Pancreas (tissue), 10 donors: ENCODE measurements around the gene PACS1. TPM values are rescaled to one million over a fixed set of nuclear protein-coding genes. Genes with fewer than 3 reads are reported as not detected.
A peak's percentile ranks its signal among the peaks of the same experiment; 100 is the strongest.

Experiments used
- ATAC-seq, 4 donors: fragments of 200-7000 bp; cut with Tn5 transposase; one replicate each; pipeline versions ENCODE4 v1.8.0 to v1.9.1; 2020; ENCODE audit warnings: mild to moderate bottlenecking in 4 of 4, moderate library complexity in 4 of 4
- DNase-seq, 6 donors: peaks; one replicate each; pipeline ENCODE4 v3.0.0-alpha.2; 2020
- FAIRE-seq: peaks from 2 replicates; lab custom pipeline; 2012; peaks lifted over from hg19 to GRCh38; lab: Jason Lieb, UNC
- H3K27ac ChIP-seq, 4 donors: fragments of 200-600 bp; sonication (generic); 1 replicate in 3 of 4; 2 replicates in 1 of 4; pipeline versions ENCODE4 v1.5.0 to v1.8.0; 2020
- H3K27me3 ChIP-seq, 4 donors: fragments of 200-600 bp; one replicate each; pipeline ENCODE4 v1.8.0; 2021
- H3K36me3 ChIP-seq, 3 donors: fragments of 200-600 bp; sonication (generic) in 1 of 3; one replicate each; pipeline versions ENCODE4 v1.5.0 to v1.8.0; 2020 to 2021
- H3K4me1 ChIP-seq, 3 donors: fragments of 200-600 bp; one replicate each; pipeline ENCODE4 v1.8.0; 2021
- H3K4me3 ChIP-seq, 4 donors: fragments of 200-600 bp; sonication (generic) in 2 of 4; one replicate each; pipeline versions ENCODE4 v1.5.0 to v1.8.0; 2020 to 2021
- H3K9me3 ChIP-seq, 4 donors: fragments of 200-600 bp; one replicate each; pipeline ENCODE4 v1.8.0; 2021
- CTCF ChIP-seq, 4 donors: fragments of 200-600 bp; sonication (generic) in 3 of 4; IDR thresholded peaks; one replicate each; pipeline versions ENCODE4 v1.5.0 to v1.8.0; 2021; ENCODE audit warnings: antibody characterized with exemption in 4 of 4
- WGBS, 2 donors: extraction: QIAGEN DNeasy Blood & Tissue Kit; methylation state at CpG; one replicate each; pipeline ENCODE4 v1.1.7; 2013; 5-methylcytosine and 5-hydroxymethylcytosine counted together
- intact Hi-C, 3 donors: fragments of 100-400 bp; cut with DNase I; formaldehyde crosslinking; loops; one replicate each; pipeline versions ENCODE4 v1.11.1 to v1.14.2; 2022
- polyA plus RNA-seq, 2 donors: library from polyadenylated mRNA; stranded (reverse); fragments of 200-250 nt; gene quantifications; one replicate each; pipeline ENCODE4 v1.2.3, GENCODE V29; 2013
- total RNA-seq, 6 donors: library from RNA; stranded (reverse); fragmentation: NEBNext Ultra II Directional in 4 of 6; extraction: Animal tissue kit (Norgen Biotek cat#: 25700) in 4 of 6; gene quantifications; one replicate each; pipeline versions ENCODE4 v1.2.1 to v1.2.4, GENCODE V29; 2021 to 2023
- donor health status: healthy with polysubstance abuse.
- donor health status: DM: no; HTN: no; CAD: no; lungs with moderate emphysema.
- donor health status: DM: no; HTN: no; CAD: no.
- donor health status: control.
- donor health status: control.
- donor health status: Bipolar disorder and iron deficiency.
- donor health status: DM: yes; HTN: yes; CAD: no.
- donor health status: DM: no; HTN: no; CAD: no.
- donor health status: DM: no; HTN: no; CAD: no.
- donor health status: DM: yes; HTN: yes; CAD: no.

PACS1 gene
- total and polyA plus RNA-seq, 8 donors: 16.9 to 61.0 (median 27.3) TPM

DNA sequence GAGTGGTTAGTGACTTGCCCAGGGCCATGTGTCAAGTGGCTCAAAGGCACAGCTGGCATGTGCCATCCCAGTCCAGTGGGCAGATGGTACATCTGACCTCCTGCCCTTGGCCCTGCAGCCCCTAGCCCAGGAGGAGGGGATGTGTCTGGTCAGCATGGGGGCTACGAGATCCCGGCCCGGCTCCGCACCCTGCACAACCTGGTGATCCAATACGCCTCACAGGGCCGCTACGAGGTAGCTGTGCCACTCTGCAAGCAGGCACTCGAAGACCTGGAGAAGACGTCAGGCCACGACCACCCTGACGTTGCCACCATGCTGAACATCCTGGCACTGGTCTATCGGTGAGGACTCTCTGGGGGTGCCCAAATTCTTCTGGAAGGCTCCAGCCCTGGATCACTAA is 192.6 kb downstream of the PACS1 start:
- H3K36me3 ChIP-seq: no peaks in the 10 kb centered on the region
- 95 to 98% methylated on average over 12 of the region's 12 CpGs for WGBS, 2 donors

DNA sequence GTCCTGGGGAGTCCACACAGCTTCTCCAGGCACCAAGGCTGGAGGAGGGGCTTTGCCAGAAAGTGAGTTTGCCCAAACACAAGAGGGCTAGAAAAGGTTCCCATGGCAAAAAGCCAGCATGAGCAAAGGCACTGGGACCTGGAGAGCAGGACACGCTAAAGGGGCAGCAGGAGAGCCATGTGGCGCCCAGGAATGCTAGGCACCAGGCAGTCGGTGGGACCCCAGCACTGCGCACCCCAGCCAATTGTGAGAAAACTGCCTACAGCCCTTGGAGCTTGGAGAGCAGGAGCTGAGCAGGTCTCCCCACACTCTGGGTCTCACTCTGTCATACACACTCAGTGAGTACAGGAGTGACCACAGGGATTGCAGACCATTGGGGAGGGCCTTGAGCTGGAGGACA is 193.2 kb downstream of the PACS1 start:
- no peak for TF ChIP-seq CTCF (IDR thresholded peaks at IDR 0.05)
- no peak overlapping the region for H3K4me3 ChIP-seq
- peaks cover 0 to 6% (median 0%) of the 10 kb centered on the region in 3 donors for H3K4me1 ChIP-seq
- no peak overlapping the region for H3K27ac ChIP-seq
- DNase-seq: no peak
- intact Hi-C loops: no loop called here
- no peak for ATAC-seq
- no peaks in the 10 kb centered on the region for H3K27me3 ChIP-seq
- WGBS, 2 donors: 94 to 98% methylated on average over 4 of the region's 4 CpGs
- H3K36me3 ChIP-seq: no peaks in the 10 kb centered on the region
- no peak for FAIRE-seq
- H3K9me3 ChIP-seq: no peaks in the 10 kb centered on the region

More for the DNA sequence above, 192.6 kb downstream of the PACS1 start:
- Histone ChIP-seq H3K27me3 (no peaks in the 10 kb centered on the region), H3K4me1 (peaks cover 0 to 6% (median 0%) of the 10 kb centered on the region in 3 donors), H3K9me3 (no peaks in the 10 kb centered on the region), H3K4me3 (no peak overlapping the region), H3K27ac (no peak overlapping the region)
- intact Hi-C loops: no loop called here
- ATAC-seq (no peak), DNase-seq (peak in 1 of 6 donors; percentile 62), FAIRE-seq (no peak)
- no peak for TF ChIP-seq CTCF (IDR thresholded peaks at IDR 0.05)

GRCh38 chr11:66263785-66264184 is 193.7 kb downstream of the PACS1 start:
- intact Hi-C loops: no loop called here
- WGBS, 2 donors: 94% methylated on average over 10 of the region's 10 CpGs
- Histone ChIP-seq H3K4me3 (no peak overlapping the region), H3K4me1 (peaks cover 0 to 2% (median 0%) of the 10 kb centered on the region in 3 donors), H3K36me3 (no peaks in the 10 kb centered on the region), H3K27ac (no peak overlapping the region), H3K9me3 (no peaks in the 10 kb centered on the region), H3K27me3 (no peaks in the 10 kb centered on the region)
- TF ChIP-seq CTCF (IDR thresholded peaks at IDR 0.05): no peak
- FAIRE-seq (no peak), DNase-seq (peak in 2 of 6 donors; percentile 23 to 64), ATAC-seq (no peak)

DNA sequence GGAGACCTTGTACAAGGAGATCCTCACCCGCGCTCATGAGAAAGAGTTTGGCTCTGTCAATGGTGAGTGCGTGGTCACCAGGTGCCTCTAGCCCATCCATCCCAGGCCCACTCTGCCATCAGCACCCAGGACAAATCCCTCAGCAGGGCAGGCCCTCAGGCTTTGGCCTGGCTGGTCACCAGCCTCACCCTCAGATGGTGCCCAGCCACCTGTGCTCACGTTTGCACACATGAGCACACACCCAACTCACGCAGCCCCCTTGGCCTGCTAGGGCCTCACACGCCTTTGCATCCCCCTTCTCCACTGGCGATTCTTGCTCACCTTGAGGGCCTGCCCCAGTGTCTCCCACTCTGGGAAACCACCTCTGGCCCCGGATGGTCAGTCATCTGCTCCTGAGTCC is 194.3 kb downstream of the PACS1 start:
- H3K36me3 ChIP-seq: no peaks in the 10 kb centered on the region
- H3K4me1 ChIP-seq: no peaks in the 10 kb centered on the region
- H3K9me3 ChIP-seq: no peaks in the 10 kb centered on the region
- no peak overlapping the region for H3K4me3 ChIP-seq
- ATAC-seq: no peak
- DNase-seq: peak in 3 of 6 donors; percentile 14 to 63 (median 29)
- H3K27me3 ChIP-seq: no peaks in the 10 kb centered on the region
- TF ChIP-seq CTCF (IDR thresholded peaks at IDR 0.05): no peak
- FAIRE-seq: no peak
- WGBS, 2 donors: 91% methylated on average over 8 of the region's 8 CpGs
- intact Hi-C loops: no loop called here
- H3K27ac ChIP-seq: no peak overlapping the region

DNA sequence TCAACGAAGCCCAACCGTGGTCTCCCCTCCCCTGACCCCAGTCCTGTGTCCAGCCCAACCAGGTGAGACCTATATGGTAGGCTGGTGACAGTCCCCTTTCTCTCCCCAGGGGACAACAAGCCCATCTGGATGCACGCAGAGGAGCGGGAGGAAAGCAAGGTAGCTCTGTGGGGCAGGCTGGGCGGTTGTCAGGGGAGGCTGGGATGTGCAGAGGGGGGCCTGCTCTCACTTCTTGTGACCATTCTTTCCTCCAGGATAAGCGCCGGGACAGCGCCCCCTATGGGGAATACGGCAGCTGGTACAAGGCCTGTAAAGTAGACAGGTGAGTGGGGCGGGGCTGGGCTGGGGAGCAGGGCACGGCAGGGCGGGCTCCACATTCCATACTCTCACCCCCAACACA is 194.8 kb downstream of the PACS1 start:
- no peak for FAIRE-seq
- peak in 5 of 6 donors; percentile 20 to 67 (median 58) for DNase-seq

More for the DNA sequence above, 194.8 kb downstream of the PACS1 start:
- no peak for ATAC-seq
- no peaks in the 10 kb centered on the region for H3K4me1 ChIP-seq
- H3K4me3 ChIP-seq: no peak overlapping the region
- no peaks in the 10 kb centered on the region for H3K9me3 ChIP-seq
- no peak overlapping the region for H3K27ac ChIP-seq
- H3K27me3 ChIP-seq: no peaks in the 10 kb centered on the region
- WGBS, 2 donors: 65 to 73% methylated on average over 12 of the region's 12 CpGs
- peak in 1 of 4 donors; percentile 8 for TF ChIP-seq CTCF (IDR thresholded peaks at IDR 0.05)
- H3K36me3 ChIP-seq: no peaks in the 10 kb centered on the region
- intact Hi-C loops: no loop called here
